Measurements from ENCODE around the gene PNMA8A.

PNMA8A gene

GRCh38 chr19:46426035-46426505 is 45.3 kb downstream of the PNMA8A start:
- no peak for DNase-seq

GRCh38 chr19:46423188-46423587 is 48.2 kb downstream of the PNMA8A start:
- no peak for DNase-seq

GRCh38 chr19:46422344-46422743 is 49.0 kb downstream of the PNMA8A start:
- DNase-seq, result no peak

- DNase-seq, result no peak
Observed at GRCh38 chr19:46420056-46420455, 51.3 kb downstream of the PNMA8A start.

Measured in hippocampal formation (tissue), 2 donors.